GM18498 (cell line): Measurements from ENCODE around the gene ATP10D.
A peak's percentile ranks its signal among the peaks of the same experiment; 100 is the strongest.

ENCODE experiments used
- ATAC-seq: cut with Tn5 transposase; IDR thresholded peaks from one replicate; pipeline ENCODE4 v1.9.1; 2021; ENCODE audit warnings: mild to moderate bottlenecking, moderate library complexity; ENCODE audit not compliant: unreplicated experiment

Gene ATP10D

GRCh38 chr4:47572981-47573380 is 87.9 kb downstream of the ATP10D start:
- ATAC-seq, result no peak

- no peak for ATAC-seq
These were observed 92.9 kb downstream of the ATP10D start for GRCh38 chr4:47577779-47578553.

- no peak for ATAC-seq
These were observed 94.2 kb downstream of the ATP10D start for GRCh38 chr4:47579235-47579634.

GRCh38 chr4:47590325-47590724 is 105.2 kb downstream of the ATP10D start:
- no peak for ATAC-seq

GRCh38 chr4:47597696-47598095 is 112.6 kb downstream of the ATP10D start:
- ATAC-seq, result no peak

GRCh38 chr4:47598320-47598719 is 113.2 kb downstream of the ATP10D start:
- ATAC-seq, result no peak

GRCh38 chr4:47598896-47599295 is 113.8 kb downstream of the ATP10D start:
- no peak for ATAC-seq

GRCh38 chr4:47606482-47606881 is 121.4 kb downstream of the ATP10D start:
- ATAC-seq, result no peak

- no peak for ATAC-seq
These were observed 127.3 kb downstream of the ATP10D start for GRCh38 chr4:47612116-47613023.

GRCh38 chr4:47615385-47615784 is 130.3 kb downstream of the ATP10D start:
- no peak for ATAC-seq

- peak; percentile 85 for ATAC-seq
These were observed 132.5 kb downstream of the ATP10D start for GRCh38 chr4:47617607-47618006.

GRCh38 chr4:47619691-47620090 is 134.6 kb downstream of the ATP10D start:
- no peak for ATAC-seq

GRCh38 chr4:47621181-47621580 is 136.1 kb downstream of the ATP10D start:
- ATAC-seq, result no peak

- no peak for ATAC-seq
These were observed 139.0 kb downstream of the ATP10D start for GRCh38 chr4:47624031-47624441.

- ATAC-seq, result no peak
These were observed 146.1 kb downstream of the ATP10D start for GRCh38 chr4:47631161-47631560.

GRCh38 chr4:47639531-47639930 is 154.5 kb downstream of the ATP10D start:
- no peak for ATAC-seq

- no peak for ATAC-seq
These were observed 155.8 kb downstream of the ATP10D start for GRCh38 chr4:47640911-47641310.

- ATAC-seq, result no peak
These were observed 156.7 kb downstream of the ATP10D start for GRCh38 chr4:47641755-47642154.

GRCh38 chr4:47642191-47642830 is 157.2 kb downstream of the ATP10D start:
- no peak for ATAC-seq
